Measurements from ENCODE around the gene NUDT21. TPM values are rescaled to one million over a fixed set of nuclear protein-coding genes. Genes with fewer than 3 reads are reported as not detected.

Gene NUDT21
- total and polyA plus RNA-seq, 10 of the 15 experiments (the other 5 are each of a cell fraction or from before 2014, with no cell fraction given), result 70.1 to 229 (median 127) TPM

GRCh38 chr16:56411123-56411522 is 40.0 kb downstream of the NUDT21 start:
- H4K20me1 ChIP-seq (ENCODE audit: control insufficient read depth, insufficient read depth), result no peaks in the 10 kb centered on the region
- H3K9ac ChIP-seq (ENCODE audit: control insufficient read depth, insufficient read depth, low read length), result no peak overlapping the region
- H3K27ac ChIP-seq (ENCODE audit: control insufficient read depth, insufficient read depth), result no peak overlapping the region
- no peak overlapping the region for H3K4me2 ChIP-seq (ENCODE audit: control insufficient read depth, insufficient read depth)
- WGBS (ENCODE audit: insufficient coverage, insufficient replicate concordance, low lambda C conversion rate, missing lambda C conversion rate), result 78% methylated on average over 5 of the region's 5 CpGs
- no peaks in the 10 kb centered on the region for H3K9me3 ChIP-seq (replicated peaks; ENCODE audit: control insufficient read depth, insufficient read depth, low read length)
- H2AFZ ChIP-seq (ENCODE audit: control insufficient read depth, low read depth, low read length), result no peak overlapping the region
- intact Hi-C loops (cut with micrococcal nuclease; ENCODE audit: unreplicated experiment), result no loop called here
- H3K79me2 ChIP-seq (ENCODE audit: control insufficient read depth, insufficient read depth, low read length), result peaks cover 7% of the 10 kb centered on the region
- no peak for FAIRE-seq
- in situ Hi-C loops (cut with MboI), result no loop called here
- H3K4me1 ChIP-seq (ENCODE audit: control insufficient read depth, insufficient read depth, low read length), result no peaks in the 10 kb centered on the region; the same call in 1 of the 2 replicates
- ChIA-PET CTCF (interaction anchor here (1.4 kb wide), 1 partner anchor 10 kb away, joined by 3 read pairs; no protein-coding TSS in a partner anchor), RAD21 (ENCODE audit: unreplicated experiment) (no interaction called here), POLR2A (no interaction called here), SMC1A (ENCODE audit: uncharacterized antibody, unreplicated experiment) (interaction anchor here (1.0 to 1.4 kb wide), 2 partner anchors 11 to 23 kb away, joined by 3 read pairs; no protein-coding TSS in a partner anchor)
- H3K27me3 ChIP-seq (replicated peaks in 1 of 2; ENCODE audit: control insufficient read depth in 2 of 2, insufficient read depth in 2 of 2, low read length in 1 of 2), result no peaks in the 10 kb centered on the region
- ATAC-seq, result no peak
- no peak for DNase-seq (ENCODE audit: low read depth, low spot score)
- BruUV-seq (replicated peaks), result no TSS peak
- no peak overlapping the region for H3K4me3 ChIP-seq
- H3K36me3 ChIP-seq (ENCODE audit: control insufficient read depth in 2 of 2, insufficient read depth in 2 of 2, low read length in 1 of 2), result peaks cover 7 to 18% of the 10 kb centered on the region in 2 experiments; a peak in 3 of 4 replicates
- TF ChIP-seq NKRF (conservative IDR thresholded peaks at IDR 0.05) (no peak), SRF (IDR thresholded peaks at IDR 0.05; ENCODE audit: low read depth in 2 of 2, low read length in 2 of 2) (no peak), LARP7 (IDR thresholded peaks at IDR 0.05) (no peak), CUX1 (IDR thresholded peaks at IDR 0.05; ENCODE audit: insufficient replicate concordance, low read depth, low read length) (no peak), YBX1 (IDR thresholded peaks at IDR 0.05) (no peak), ATF3 (IDR thresholded peaks at IDR 0.05; ENCODE audit: borderline replicate concordance, extremely low read depth, low read depth, low read length) (no peak), HCFC1 (IDR thresholded peaks at IDR 0.05; ENCODE audit: low read length) (no peak), SUZ12 (IDR thresholded peaks at IDR 0.05; ENCODE audit: unreplicated experiment) (no peak), REST (IDR thresholded peaks at IDR 0.05; ENCODE audit: low read depth, low read length) (no peak), TAF1 (IDR thresholded peaks at IDR 0.05; ENCODE audit: borderline replicate concordance, low read depth, low read length) (no peak), CHD2 (IDR thresholded peaks at IDR 0.05; ENCODE audit: borderline replicate concordance, low read depth, low read length) (no peak), CBFB (IDR thresholded peaks at IDR 0.05; ENCODE audit: low read depth) (no peak), ZNF622 (IDR thresholded peaks at IDR 0.05) (no peak), SMAD1 (IDR thresholded peaks at IDR 0.05; ENCODE audit: low read depth, partially characterized antibody) (no peak)

All from GM12878 (cell line).